HG03342 (cell line): ENCODE results near the gene COQ8B.
"Not testable (repeated sequence)": the region's sequence is repeated elsewhere in the genome, so short reads cannot be mapped to it uniquely, and the experiment has no call there.

Source experiments
- ATAC-seq: cut with Tn5 transposase; IDR thresholded peaks from one replicate; pipeline ENCODE4 v1.9.1; 2021; ENCODE audit warnings: mild to moderate bottlenecking, moderate library complexity; ENCODE audit not compliant: unreplicated experiment

The COQ8B gene

DNA sequence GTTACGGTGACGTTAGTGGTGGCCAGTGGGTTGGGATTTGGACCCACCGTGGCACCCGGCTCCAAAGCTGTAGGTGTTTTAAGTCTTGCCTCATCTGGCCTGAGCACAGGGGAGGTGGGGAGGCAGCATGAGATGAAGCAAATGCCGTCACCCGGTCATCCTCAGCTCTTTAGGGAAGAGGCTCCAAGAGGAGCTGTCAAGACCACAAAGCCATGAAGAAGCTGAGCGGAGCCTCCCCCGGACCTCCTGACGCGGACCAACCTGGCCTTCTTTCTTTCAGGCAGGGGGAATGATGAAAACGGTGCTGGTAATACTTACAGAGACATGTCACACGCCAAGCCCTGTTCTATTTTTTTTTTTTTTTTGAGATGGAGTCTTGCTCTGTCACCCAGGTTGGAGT, 26.2 kb upstream of the COQ8B start:
- ATAC-seq = no peak

DNA sequence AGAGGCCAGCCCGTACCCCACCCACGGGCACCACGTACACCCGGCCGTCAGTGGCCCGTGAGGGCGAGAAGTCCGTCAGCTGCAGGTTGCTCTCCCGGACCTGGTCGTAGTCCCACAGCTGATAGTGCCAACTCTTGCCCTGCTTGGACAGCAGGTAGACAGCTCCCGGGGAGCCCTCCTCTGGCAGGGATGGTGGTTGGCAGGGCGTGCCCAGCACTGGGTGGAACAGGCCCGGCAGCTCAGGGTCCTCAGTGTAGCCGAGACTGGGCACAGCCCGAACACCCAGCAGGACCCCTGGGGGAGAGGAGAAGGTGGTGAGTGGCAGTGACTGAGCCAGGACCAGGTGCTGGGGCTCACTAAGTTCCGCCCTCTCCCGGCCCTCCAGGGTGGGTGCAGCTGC, 25.8 kb upstream of the COQ8B start:
- no peak for ATAC-seq

DNA sequence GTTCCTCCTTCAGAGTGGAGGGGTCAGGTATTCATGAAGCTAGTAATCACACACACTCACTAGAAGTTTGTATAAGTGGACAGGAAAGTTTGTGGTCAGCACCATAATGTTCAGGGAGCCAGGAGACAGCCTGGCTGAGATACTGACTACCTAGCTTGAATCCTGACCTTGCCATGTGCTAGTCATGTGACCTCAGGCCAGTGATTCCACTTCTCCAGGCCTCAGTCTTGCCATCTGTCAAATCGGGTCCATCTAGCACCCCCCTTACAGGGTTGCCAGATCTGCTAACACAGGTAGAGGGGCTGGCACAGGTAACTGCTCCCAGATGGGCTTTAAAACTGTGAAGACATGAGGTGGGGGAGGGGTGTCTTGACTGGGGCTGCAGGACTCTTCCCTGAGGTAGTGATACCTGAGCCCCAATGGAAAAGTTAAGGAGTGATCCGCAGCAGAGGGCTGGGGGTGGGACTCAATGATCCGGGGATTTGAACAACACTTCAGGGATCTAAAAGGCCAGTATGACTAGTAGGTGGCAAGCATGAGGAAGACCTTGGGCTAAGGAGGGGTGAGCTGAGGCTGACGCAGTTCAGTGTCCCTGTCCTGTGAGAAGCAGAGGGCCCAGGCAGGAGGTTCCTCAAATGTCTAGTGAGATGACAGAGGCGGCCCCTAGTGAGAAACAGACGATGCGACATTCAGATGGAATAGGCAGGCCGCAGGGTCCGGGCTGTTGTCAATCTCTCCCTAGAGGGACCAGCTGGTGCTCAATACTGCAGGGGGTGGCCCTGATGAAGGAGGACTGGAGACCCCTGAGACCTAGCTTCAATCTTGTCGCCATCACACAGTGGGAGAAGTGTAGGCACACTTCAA, 25.1 kb upstream of the COQ8B start:
- no peak for ATAC-seq

DNA sequence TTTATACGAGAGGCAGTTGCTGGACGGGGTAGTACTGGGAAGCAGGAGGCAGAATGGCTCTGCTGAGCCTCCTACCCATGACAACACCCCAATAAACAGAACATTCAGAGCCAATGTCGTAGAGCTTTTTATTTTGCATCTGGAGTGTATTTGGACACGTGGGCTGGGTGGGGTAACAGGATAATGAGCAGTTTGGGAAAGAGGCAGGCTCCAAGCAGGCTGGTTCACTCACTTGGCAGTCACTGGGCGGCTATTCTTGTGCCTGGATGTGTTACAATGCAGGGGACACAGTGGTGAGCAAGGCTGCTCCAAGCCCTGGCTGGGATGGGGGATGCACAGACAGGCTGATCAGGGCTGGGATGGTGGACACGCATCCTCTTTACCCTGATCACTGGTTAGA, 24.1 kb upstream of the COQ8B start:
- no peak for ATAC-seq

DNA sequence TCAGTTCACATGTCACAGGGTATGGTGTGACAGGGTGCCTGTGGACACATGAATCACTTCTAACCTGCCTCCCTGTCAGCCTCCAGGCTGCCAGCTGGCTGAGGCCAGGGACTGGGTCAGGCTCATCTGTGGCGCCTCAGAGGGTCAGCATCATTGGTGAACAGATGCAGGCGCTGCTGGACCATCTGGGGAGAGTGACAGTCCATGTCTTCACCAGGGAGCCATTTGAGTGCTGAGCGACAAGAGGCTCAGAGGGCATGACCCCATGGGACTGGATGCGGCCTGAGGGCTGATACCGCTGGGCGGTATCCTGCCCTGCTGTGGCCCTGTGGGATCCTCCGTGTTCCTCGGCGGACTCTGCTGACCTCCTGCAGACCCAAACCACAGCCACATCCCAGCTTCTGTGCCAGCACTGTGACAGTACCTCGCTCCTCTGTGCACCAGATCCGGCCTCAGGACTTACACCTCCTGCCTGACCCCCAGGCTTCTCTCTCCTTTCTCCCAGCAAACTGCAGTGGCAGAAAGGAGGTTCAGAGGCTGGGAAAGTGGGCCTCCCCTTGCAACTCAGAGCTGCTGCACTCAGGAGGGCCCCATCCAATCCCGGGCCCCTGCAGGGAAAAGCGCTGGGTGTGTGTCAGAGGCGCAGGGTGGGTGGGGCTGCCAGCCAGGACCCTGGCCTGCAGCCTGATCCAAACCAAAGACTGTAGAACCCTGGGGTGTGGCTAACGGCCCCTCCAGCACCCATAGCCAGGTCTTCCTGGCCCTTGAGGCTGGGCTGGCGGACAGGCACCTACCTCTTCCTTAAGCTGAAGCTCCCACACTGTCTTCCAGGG, 23.4 kb upstream of the COQ8B start:
- no peak for ATAC-seq

DNA sequence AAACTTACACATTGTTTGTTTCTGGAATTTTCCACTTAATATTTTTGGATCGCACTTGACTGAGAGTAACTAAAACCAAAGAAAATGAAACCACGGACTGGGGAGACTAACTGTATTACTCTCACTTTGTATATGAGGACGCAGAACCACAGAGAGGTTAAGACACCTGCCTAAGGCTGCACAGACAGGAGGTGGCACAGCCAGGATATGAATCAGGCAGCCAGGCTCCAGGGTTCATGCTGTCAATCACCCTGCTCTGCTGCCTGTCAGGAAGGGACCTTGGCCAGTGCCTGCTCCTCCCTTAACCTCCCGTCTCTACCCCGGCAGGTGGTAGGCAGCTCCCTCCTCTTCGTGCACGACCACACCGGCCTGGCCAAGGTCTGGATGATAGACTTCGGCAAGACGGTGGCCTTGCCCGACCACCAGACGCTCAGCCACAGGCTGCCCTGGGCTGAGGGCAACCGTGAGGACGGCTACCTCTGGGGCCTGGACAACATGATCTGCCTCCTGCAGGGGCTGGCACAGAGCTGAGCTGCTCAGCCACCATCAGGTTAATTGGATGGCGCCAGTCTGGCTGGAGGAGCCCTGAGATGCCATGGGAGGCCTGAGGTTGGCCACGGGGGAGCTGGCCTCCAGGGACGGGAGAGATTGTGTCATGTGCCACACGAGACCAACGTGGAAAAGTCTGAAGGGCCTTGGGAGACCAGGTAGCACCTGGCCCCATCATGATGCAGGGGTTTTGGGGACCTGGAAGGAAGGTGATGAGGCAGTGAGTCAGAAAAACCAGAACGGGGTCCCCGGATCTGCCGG, 22.5 kb upstream of the COQ8B start:
- ATAC-seq = no peak

DNA sequence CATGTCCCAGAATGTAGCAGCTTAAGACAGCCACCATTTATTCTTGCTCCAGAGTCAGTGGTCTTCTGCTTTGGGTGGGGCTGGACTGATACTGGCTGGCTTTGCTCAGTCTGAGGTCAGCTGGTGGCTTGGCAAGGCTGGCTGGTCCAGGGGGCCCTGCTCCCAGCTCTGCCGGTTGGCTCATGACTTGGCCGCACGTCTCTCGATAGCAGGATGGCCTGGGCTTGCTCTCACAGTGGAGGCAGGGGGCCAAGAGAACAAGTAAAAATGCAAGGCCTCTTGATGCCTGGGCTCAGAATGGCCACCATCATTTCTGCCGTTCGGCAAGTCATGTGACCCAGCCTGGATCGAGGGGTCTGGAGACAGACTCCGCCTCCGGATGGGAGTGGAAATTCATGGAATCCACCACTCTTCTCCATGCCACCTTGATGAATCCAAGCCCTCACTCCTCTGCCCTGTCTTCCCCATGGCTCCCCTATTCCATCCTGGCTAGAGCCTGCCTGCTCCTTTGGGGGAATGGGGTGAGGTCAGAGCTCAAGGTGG, 20.5 kb upstream of the COQ8B start:
- no peak for ATAC-seq

DNA sequence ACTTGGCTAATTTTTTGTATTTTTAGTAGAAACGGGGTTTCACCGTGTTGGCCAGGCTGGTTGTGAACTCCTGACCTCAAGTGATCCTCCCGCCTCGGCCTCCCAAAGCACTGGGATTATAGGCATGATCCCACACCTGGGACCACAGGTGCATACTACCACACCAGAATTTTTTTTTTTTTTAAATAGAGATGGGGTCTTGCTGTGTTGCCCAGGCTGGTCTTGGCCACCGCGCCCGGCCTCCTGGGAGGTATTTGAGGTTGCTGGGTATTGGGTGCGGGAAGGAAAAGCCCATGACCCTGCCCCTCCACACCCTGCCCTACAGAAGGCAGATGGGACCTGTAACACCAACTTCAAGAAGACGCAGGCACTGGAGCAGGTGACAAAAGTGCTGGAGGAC, 20.0 kb upstream of the COQ8B start:
- no peak for ATAC-seq

DNA sequence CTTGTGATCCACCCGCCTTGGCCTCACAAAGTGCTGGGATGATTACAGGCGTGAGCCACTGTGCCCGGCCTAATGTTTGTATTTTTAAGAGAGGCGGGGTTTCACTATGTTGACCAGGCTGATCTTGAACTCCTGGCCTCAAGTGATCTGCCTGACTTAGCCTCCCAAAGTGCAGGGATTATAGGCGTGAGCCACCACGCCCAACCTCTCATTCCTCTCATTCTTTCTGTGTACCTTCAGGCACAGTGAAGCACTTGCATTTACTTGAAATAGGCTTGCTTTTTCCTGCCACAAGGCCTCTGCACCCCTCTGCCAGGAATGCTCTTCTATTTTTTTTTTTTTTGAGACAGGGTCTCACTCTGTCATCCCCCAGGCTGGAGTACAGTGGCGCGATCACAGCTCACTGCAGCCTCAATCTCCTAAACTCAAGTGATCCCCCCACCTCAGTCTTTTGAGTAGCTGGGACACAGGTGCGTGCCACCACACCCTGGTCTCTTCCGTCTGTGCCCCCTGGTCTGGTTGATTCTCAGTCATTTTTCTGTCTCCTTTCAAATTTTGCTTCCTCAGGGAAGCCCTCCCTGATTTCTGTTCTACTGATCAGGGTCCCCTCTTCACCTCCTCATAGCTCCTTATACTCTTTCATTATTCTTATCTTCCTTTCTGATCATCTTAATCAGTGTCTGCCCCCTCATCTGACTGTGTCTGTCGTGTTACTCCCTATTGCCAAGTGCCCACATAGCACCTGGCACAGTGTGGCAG, 18.5 kb upstream of the COQ8B start:
- no peak for ATAC-seq

DNA sequence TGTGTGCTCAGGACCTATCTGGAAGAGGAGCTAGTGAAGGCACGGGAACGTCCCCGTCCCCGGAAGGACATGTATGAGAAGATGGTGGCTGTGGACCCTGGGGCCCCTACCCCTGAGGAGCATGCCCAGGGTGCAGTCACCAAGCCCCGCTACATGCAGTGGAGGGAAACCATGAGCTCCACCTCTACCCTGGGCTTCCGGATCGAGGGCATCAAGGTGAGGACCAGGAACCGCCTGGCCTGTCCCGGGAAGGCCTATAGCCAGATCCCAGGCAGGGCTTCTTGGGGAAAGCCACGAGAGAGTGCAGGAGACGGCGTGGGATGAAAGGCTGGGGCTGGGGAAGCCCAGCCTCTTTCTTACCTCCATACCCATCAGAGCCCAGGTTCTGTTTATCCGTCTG, 16.5 kb upstream of the COQ8B start:
- no peak for ATAC-seq

DNA sequence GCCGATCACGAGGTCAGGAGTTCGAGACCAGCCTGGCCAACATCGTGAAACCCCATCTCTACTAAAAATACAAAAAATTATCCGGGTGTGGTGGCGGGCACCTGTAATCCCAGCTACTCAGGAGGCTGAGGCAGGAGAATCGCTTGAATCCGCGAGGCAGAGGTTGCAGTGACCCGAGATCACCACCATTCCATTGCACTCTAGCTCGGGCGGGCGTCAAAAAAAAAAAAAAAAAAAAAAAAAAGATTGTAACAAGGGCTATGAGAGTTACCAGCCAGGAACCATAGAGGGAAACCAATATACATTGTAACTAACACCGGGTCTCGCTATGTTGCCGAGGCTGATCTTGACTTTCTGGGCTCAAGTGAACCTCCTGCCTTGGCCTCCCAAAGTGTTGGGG, 15.6 kb upstream of the COQ8B start:
- not testable (repeated sequence) for ATAC-seq

DNA sequence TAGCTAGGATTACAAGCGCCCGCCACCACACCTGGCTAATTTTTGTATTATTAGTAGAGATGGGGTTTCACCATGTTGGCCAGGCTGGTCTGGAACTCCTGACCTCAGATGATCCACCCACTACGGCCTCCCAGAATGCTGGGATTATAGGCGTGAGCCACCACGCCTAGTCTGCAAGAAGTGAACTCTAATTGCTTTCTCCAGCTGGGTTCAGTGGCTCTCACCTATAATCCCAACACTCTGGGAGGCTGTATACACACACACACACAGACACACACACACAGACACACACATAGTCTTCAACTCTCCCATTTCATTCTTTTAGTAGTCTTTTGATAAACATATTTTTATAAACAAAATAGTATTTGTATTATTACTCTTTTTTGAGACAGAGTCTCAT, 13.4 kb upstream of the COQ8B start:
- not testable (repeated sequence) for ATAC-seq

DNA sequence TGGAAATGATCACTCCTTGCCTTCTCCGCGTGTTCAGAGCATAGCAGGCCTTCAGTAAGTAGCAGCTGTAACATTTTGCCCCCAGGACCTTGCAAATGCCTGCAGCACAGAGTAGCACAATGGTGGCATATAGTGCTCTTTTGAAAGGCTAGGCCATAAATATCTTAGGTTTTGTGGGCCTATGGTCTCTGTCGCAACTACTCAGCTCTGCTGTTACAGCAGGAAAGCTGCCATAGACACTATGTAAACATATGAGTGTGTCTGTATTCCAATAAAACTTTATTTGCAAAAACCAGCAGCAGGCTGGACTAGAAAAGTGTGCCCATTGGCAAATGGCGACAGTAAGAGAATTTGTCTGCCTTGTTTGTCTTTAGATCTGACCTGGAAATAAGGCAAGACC, 9.6 kb upstream of the COQ8B start:
- no peak for ATAC-seq

DNA sequence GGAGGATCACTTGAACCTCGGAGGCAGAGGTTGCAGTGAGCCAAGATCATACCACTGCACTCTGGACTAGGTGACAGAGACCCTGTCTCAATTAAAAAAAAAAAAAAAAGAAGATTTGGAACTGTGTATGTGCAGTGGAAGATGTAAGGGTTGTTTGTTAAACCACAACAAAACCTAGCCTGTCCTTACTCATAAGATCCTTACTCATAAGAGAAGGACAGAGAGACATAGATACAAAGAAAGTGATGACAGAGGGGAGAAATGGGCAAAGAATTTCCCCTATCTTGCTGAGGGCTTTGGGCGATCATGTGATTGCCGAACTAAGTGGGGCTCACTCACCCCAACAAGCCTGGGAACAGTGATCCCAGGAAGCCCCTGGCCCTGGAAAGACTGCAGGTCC, 8.2 kb upstream of the COQ8B start:
- no peak for ATAC-seq

DNA sequence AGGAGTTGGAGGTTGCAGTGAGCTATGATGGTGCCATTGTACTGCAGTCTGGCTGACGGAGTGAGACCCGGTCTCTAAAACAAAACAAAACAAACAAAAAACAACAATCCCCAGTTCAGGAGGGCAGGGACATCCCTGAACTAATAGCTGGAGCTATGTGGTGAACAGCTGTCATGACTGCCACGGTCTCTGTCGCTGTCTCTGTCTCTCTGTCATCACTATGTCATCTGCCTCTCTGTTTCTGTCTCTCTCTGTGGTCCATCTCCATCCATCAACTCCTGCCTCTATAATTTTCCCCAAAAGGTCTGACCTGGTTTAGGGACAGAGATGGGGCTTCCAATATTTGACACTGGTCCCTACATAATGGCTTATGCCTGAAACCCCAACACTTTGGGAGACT, 7.6 kb upstream of the COQ8B start:
- no peak for ATAC-seq

DNA sequence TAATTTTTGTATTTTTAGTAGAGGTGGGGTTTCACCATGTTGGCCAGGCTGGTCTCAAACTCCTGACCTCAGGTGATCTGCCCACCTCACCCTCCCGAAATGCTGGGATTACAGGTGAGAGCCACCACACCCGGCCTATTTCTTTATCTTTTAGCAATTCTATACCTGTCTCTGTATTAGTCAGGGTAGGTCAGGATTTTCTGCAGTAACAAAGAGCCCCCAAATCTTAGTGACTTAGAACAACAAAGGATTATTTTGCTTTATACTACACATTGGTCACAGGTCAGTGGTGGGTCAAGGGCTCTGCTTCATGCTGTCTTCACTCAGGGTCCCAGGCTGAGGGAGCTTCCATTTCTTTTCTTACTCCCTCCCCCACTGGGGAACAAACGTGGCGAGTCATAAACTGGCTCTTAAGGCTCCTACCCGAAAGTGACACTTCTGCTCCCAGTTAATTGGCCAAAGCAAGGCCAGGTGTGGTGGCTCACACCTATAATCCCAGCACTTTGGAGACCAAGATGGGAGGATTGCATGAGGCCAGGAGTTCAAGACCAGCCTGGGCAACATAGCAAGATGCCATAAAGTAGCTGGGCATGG, 7.1 kb upstream of the COQ8B start:
- ATAC-seq = no peak

DNA sequence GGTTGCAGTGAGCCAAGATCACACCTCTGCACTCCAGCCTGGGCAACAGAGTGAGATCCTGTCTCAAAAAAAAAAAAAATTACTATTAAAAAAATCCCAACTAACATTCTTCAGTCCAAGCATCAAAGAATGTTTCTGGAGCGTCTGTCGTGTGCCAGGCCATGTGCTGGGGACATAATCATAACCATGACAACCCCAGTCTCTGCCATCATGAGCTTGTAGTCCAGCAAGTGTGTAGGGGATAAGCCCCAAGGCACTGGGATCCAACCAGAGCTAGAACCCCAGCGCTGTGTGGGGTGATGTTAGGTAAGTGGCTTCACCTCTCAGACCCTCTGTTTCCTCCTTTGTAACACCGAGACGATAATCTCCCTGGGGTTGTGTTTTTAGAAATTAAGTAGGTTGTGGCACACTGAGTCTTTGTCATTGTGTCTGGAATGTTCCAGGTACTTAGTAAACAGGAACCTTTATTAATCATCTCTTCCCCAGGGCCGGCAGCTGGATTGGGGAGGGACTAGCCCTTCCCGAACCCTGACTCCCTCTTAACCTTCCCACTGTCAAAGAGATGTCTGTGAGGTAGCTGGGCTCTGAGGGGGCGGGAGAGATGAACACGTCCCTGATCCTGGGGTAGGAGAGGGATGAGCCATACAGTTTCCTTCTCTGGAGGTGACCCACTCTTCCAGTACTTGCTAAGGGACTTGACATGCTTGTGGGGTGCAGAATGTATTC, 5.4 kb upstream of the COQ8B start:
- ATAC-seq = no peak

DNA sequence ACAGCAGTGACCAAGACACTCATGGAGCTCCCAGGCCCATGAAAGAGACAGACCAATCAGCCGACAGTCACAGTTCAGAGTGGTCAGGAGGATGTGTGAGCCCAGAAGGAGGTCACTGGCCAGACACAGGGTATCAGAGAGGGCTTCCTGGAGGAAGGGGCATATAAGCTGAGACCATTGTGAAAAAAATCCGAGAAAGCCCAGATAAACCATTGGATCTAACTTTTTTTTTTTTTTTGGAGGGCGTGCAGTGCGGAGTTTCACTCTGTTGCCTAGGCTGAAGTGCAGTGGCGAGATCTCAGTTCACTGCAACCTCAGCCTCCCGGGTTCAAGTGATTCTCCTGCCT, 4.4 kb upstream of the COQ8B start:
- ATAC-seq = no peak

DNA sequence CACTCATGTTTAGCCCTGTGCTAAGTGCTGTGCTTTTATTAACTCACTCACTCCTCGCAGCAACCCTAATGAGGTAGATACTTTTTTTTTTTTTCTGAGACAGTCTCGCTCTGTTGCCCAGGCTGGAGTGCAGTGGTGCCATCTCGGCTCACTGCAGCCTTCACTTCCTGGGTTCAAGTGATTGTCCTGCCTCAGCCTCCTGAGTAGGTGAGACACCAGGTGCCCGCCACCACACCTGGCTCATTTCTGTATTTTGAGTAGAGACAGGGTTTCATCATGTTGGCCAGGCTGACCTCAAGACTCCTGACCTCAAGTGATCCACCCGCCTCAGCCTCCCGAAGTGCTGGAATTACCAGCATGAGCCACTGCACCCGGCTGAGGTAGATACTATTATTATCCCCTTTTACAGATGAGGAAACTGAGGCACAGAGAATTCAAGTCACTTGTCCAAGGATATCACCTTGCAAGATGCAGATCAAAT, 2.8 kb upstream of the COQ8B start:
- no peak for ATAC-seq
